Stimulated activated CD8-positive, alpha-beta memory T cell treated with anti-CD3 and anti-CD28 coated beads, Interleukin-4, amount 100 ng/mL, for 1 hour (primary cell): ENCODE results near the gene ZNF117.
"Not testable (repeated sequence)": the region's sequence is repeated elsewhere in the genome, so short reads cannot be mapped to it uniquely, and the experiment has no call there.

Experiments used
- DNase-seq, 2 donors: peaks; one replicate each; pipeline ENCODE4 v3.0.0-alpha.2; 2020; ENCODE audit warnings: low read depth in 2 of 2, low spot score in 1 of 2

Gene ZNF117

GRCh38 chr7:64997164-64997908 lies 6.5 kb upstream of the ZNF117 start:
- no peak for DNase-seq

- no peak for DNase-seq
Measured at GRCh38 chr7:64996305-64996704, 5.5 kb upstream of the ZNF117 start.

- DNase-seq: no peak
Measured at GRCh38 chr7:64993901-64994300, 3.1 kb upstream of the ZNF117 start.

- DNase-seq: no peak
Measured at GRCh38 chr7:64992971-64993370, 2.1 kb upstream of the ZNF117 start.

GRCh38 chr7:64990216-64990615 lies 620 bp downstream of the ZNF117 start:
- DNase-seq: no peak

GRCh38 chr7:64978497-64979203 lies 12.2 kb downstream of the ZNF117 start:
- DNase-seq: no peak

- DNase-seq: no peak
Measured at GRCh38 chr7:64965594-64965993, 25.2 kb downstream of the ZNF117 start.

GRCh38 chr7:64959072-64959747 lies 31.6 kb downstream of the ZNF117 start:
- no peak for DNase-seq

GRCh38 chr7:64951250-64951848 lies 39.5 kb downstream of the ZNF117 start:
- no peak for DNase-seq

GRCh38 chr7:64950673-64951072 lies 40.2 kb downstream of the ZNF117 start:
- not testable (repeated sequence) for DNase-seq

- not testable (repeated sequence) for DNase-seq
Measured at GRCh38 chr7:64948774-64949173, 42.1 kb downstream of the ZNF117 start.

GRCh38 chr7:64947252-64948000 lies 43.4 kb downstream of the ZNF117 start:
- DNase-seq: no peak

- no peak for DNase-seq
Measured at GRCh38 chr7:64946772-64947171, 44.1 kb downstream of the ZNF117 start.

- DNase-seq: no peak
Measured at GRCh38 chr7:64945503-64946175, 45.2 kb downstream of the ZNF117 start.

- not testable (repeated sequence) for DNase-seq
Measured at GRCh38 chr7:64944667-64945502, 46.0 kb downstream of the ZNF117 start.

- not testable (repeated sequence) for DNase-seq
Measured at GRCh38 chr7:64940021-64940420, 50.8 kb downstream of the ZNF117 start.

- no peak for DNase-seq
Measured at GRCh38 chr7:64938540-64938939, 52.3 kb downstream of the ZNF117 start.

GRCh38 chr7:64934478-64934877 lies 56.4 kb downstream of the ZNF117 start:
- no peak for DNase-seq
